ENCODE results near the gene EXTL2.

- no peak for TF ChIP-seq POLR2A (IDR thresholded peaks at IDR 0.05)
- TF ChIP-seq CTCF (IDR thresholded peaks at IDR 0.05), result no peak
These were observed 13.0 kb downstream of the EXTL2 start for GRCh38 chr1:100881687-100882086.
